22Rv1 (cell line): ENCODE measurements around the gene DCX.

Source experiments
- H3K27ac ChIP-seq: fragments of 450-650 bp; 2 replicates; pipeline ENCODE4 v1.5.1; 2017
- CTCF ChIP-seq: fragments of 450-650 bp; IDR thresholded peaks from 2 replicates; pipeline ENCODE4 v1.5.1; 2017; ENCODE audit warnings: mild to moderate bottlenecking
- ZFX ChIP-seq: fragments of 450-650 bp; IDR thresholded peaks from 2 replicates; pipeline ENCODE4 v1.6.1; 2017; ENCODE audit warnings: antibody characterized with exemption, borderline replicate concordance

Gene DCX

DNA sequence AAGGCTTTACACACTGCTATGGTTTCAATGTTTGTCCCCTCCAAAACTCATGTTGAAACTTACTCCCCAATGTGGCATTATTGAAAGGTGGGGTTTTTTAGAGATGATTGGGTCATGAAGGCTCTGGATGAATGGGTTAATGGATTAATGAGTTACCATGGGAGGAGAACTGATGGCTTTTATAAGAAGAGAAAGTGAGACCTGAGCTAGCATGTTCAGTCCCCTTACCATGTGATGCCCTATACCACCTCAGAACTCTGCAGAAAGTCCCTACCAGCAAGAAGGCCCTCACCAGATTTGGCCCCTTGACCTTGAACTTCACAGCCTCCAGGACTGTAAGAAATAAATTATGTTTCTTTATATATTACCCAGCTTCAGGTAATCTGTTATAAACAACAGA, 72.8 kb downstream of the DCX start:
- no peak for TF ChIP-seq ZFX
- TF ChIP-seq CTCF: no peak
- no peak overlapping the region for H3K27ac ChIP-seq

DNA sequence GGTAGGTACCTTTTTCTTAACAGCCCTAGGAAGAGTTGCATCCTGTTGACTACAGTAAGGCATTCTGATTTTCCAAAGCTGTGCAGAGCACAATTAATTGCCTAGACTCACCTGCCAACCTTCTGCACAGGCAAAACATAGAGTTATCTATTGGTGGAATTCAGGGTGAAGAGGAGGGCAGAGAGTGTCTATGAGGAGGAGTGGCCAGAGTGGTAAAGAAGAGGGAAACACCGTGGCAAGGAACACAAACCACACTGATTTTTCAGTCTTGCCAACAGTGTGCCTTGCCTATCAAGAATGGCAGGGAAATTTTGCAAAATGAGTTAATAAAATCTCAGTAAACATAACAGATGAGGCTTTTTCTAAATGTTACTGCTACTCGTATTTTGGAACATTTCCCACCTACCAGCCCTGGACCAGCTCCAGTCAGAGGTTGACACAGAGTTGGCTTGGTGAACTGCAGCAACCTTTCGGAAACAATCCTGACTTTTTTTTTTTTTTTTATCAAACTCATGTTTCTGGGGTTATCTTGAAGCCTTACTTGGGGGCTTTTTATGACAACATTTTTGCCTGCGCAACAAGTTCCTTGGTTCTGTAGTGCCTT, 73.8 kb downstream of the DCX start:
- TF ChIP-seq CTCF (no peak), ZFX (no peak)
- no peak overlapping the region for H3K27ac ChIP-seq

DNA sequence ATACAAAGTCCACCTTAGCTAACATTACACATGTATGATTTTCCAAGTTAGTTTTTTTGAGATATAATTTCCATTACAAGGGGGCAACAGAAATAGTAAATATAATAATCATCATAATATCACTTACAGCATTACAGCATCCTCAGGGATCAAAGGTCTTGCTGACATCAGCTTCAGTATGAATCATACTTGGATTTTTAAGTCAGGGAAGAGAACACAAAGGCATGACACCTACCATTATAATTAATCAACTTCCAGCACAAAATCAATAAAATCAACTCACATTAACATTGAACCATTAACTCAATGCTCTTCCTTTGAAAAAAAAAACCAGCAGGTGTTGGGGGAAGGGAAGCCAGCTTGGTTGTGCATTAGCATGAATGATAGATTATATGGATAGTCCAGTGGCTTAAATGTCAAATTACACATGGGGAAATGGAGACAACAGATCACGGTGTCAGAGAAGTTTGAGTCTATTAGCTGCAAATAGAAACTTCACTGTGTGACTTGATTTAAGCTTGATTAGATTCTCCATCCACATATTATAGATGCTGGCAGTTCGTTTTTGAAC, 74.8 kb downstream of the DCX start:
- H3K27ac ChIP-seq: no peak overlapping the region
- no peak for TF ChIP-seq CTCF
- no peak for TF ChIP-seq ZFX

DNA sequence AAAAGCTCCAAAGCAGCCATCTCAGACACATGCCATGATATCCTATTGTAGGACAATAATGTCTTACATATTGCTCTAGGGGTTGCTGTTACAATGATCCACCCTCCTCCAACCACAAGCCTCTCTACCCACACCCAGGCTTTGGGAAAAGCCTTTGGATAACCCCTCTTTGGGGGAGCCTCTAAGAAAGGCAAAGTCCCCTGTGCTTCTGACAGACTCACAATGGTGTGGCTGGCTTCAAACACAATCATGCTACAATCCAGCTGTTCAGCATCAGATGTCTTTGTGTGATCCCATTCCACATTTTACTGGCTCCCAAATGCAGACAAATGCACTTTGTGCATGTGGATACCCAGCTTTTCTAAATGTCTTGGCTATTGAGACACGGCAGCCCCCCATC, 75.9 kb downstream of the DCX start:
- TF ChIP-seq ZFX: no peak
- TF ChIP-seq CTCF: no peak
- H3K27ac ChIP-seq: no peak overlapping the region

DNA sequence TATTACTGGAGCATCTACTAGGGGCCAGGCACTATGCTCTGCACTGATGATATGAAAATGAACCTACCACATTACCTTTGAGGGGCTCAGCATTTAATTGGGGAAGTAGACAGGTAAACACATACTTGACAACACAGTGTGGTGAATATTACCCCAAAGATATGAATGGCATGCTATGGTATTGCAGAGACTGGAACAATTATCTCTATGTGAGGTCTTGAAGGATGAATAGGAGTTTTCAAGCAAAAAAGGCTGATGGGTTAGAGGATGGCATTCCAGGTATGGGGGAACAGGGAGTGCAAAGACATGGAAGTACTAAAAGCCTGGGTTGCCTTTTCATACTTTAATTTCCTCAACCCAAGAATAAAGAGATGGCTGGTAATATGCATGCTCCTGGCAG, 82.6 kb downstream of the DCX start:
- TF ChIP-seq CTCF: no peak
- no peak for TF ChIP-seq ZFX
- no peak overlapping the region for H3K27ac ChIP-seq

- TF ChIP-seq CTCF: no peak
- no peak for TF ChIP-seq ZFX
- no peak overlapping the region for H3K27ac ChIP-seq
Observed at GRCh38 chrX:111328858-111329257, 83.1 kb downstream of the DCX start.

GRCh38 chrX:111322231-111322855, 89.6 kb downstream of the DCX start:
- TF ChIP-seq ZFX (no peak), CTCF (no peak)
- H3K27ac ChIP-seq: no peak overlapping the region
